HG03066 (cell line): ENCODE data around the gene MRPS17.

ENCODE experiments used
- ATAC-seq: cut with Tn5 transposase; IDR thresholded peaks from one replicate; pipeline ENCODE4 v1.9.1; 2021; ENCODE audit warnings: low read depth; ENCODE audit not compliant: unreplicated experiment

The MRPS17 gene

DNA sequence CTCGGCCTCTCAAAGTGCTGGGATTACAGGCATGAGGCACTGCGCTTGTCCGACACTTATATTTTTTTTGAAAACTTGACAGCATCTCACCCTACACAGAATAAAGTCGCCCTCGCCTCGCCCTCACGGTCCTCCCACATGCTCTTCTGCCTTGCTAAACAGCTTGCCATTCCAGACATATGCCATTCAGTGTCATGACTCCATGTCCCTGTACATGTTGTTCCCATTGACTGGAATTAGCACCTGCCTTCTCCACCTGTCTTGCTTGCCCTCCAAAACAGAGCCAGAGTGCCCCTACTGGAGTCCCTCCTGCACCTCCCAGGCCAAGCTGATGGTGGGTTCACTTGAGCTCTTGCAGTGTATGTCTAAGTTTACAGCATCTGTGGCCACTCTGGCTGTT is 18.9 kb downstream of the MRPS17 start:
- no peak for ATAC-seq

DNA sequence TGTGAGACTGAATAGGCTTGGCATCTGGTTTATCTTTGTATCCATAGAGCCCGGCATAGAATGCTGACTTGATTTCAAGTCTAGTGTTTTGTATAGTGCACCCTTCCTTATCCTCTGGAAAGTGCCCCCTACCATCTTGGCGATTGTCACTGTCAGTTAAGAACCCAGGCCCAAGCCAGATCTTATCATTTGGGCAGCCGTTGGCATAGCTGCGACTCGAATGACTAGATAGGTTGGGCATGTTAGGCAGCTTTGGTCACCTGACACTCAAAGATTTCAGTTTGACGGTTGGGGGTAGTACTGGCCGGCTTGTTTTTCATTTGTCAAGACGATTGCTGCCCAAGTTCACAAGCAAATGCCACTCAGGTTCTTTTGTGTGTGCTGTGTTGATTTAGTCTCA is 19.3 kb downstream of the MRPS17 start:
- ATAC-seq: no peak

DNA sequence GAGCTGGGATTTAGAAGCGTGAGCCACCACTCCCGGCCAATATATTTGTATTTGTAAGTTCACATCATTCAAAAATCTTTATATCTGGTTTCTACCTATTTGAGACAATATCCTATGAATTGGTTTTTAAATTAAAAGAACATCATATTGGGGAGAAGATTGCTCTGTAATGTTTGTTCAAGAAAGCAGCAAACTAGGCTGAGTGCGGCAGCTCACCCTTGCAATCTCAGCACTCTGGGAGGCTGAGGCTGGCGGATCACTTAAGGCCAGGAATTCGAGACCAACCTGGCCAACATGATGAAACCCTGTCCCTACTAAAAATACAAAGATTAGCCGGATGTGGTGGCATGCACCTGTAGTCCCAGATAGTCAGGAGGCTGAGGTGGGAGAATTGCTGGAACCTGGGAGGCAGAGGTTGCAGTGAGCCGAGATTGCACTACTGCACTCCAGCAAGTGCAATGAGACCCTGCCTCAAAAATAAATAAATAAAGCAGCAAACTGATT is 22.1 kb downstream of the MRPS17 start:
- ATAC-seq: no peak

DNA sequence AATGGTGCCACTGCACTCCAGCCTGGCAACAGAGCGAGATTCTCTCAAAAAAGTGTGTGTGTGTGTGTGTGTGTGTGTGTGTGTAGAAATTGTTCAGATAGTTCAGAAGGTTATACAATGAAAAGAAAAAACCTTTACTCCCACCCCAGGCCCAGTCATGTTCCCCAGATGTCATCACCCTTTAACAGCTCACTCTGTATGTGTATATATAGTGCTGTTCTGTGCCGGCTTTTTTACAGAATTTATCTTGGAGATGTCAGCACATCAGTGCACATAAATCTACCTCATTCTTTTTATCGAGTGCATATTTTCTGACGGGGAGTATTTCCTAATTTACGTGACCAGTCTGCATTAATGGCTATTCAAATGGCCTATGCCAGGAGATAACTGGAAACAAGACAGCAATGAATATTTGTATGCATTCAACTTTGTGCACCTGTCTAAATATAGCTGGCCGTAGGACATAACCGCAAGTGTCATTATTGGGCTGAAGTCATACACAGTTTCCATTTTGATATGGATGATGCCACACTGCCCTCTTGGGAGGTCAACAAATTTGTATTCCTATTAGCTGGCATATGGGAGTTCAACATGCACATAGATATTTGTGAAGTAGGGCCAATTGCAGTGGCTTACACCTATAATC is 24.4 kb downstream of the MRPS17 start:
- no peak for ATAC-seq

DNA sequence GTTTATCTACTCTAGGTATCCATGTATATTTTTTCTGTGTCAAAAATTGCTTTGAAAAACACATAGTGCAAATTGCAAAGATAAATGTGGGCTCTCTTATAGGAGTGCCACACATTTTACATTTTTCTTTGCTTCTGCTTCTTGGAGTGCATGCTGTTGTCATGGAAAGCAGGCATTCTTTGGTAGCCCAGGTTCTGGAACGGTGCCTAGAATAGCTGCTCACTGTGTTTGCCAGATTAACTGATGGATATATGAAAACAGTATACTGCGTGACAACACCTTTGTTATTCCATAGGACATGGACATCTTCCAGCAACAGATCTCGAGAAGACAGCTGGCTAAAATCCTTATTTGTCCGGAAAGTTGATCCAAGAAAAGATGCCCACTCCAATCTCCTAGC is 26.2 kb downstream of the MRPS17 start:
- no peak for ATAC-seq

DNA sequence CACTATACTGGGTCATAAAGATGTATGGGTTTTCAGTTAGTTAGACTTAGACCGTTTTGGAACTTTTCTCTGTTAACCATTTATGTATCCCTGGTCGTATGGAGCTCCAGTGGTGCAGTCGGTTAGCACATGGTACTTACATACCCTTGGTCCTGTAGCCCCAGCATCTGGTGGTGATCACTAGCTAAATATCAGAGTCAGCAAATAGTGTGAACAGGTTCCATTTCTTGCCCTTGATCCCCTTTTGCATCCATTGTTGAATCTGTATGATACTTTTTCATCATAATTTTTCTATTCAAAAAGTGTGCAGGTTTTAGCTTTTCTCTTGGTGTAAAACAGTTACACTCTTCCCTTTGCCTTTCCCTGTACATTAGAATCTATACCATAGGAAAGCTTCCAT is 28.6 kb downstream of the MRPS17 start:
- ATAC-seq: no peak

DNA sequence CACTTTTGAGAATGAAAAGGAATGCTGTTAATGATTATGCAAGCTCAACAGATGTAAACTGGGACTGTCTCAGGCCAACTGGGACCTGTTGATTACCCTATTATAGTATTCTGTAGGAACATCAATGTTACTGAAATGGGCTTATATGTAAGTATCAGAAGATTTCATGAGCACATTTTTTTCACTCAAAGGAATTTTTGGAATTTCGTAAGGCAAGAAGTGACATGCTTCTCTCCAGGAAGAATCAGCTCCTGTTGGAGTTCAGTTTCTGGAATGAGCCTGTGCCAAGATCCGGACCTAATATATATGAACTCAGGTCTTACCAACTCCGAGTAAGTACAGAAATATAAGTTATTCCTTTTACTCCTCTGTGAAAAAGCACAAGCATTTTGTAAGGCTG is 31.9 kb downstream of the MRPS17 start:
- no peak for ATAC-seq

DNA sequence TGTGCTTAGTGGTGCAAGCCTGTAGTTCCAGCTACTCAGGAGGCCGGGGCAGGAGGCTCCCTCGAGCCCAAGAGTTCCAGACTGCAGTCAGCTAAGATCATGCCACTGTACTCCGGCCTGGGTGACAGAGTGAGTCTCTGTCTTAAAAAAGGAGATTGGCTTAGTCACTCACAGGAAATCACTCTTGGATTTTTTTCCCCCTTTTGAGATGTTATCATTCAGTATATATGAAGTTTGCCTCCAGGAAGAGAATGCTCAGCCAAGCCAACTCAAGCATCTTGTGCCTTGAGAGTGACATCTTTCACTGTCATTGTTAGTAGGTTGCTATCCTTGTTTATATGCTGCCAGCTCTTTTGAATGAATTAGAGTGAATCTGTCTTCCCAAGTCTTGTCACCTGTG is 40.7 kb downstream of the MRPS17 start:
- ATAC-seq: no peak

DNA sequence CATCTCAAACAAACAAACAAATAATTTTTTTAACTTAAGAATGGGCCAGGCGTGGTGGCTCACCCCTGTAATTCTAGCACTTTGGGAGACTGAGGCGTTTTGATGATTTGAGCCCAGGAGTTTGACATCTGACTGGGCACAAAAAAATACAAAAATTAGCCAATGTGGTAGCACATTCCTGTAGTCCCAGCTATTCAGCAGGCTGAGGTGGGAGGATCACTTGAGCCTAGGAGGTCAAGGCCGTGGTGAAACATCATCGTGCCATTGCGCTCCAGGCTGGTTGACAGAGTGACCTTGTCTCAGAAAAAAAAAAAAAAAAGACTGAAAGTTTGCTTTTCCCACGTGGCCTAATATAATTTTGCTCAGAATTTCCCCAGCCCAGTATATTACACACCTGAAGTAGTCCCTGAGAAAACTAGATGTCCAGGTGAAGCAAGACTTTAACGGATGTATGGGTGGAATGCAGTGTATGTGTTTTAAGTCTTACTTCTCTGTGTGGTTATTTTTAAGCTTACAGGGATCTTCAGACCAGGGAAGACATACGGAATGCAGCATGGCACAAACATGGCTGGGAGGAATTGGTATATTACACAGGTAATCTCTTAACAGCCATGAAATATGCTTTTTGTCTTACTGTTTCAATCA is 45.3 kb downstream of the MRPS17 start:
- no peak for ATAC-seq

DNA sequence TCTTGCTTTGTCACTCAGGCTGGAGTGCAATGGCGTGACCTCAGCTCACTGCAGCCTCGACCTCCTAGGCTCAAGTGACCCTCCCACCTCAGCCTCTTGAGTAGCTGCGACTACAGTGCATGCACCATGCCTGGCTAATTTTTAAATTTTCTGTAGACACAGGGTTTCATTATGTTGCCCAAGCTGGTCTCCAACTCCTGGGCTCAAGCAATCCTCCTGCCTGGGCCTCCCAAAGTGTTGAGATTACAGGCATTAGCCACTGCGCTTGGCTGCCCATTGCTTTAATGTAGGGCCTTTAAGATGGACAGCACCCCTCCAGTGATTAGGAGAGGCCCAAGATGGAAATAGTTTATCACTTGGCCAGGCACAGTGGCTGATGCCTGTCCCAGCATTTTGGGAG is 52.1 kb downstream of the MRPS17 start:
- no peak for ATAC-seq
